ENCODE results near the gene PAPLN. TPM values are rescaled to one million over a fixed set of nuclear protein-coding genes. Genes with fewer than 3 reads are reported as not detected.

Gene PAPLN
- total RNA-seq, 1 donor from 2014 or later, result 1.2 TPM

DNA sequence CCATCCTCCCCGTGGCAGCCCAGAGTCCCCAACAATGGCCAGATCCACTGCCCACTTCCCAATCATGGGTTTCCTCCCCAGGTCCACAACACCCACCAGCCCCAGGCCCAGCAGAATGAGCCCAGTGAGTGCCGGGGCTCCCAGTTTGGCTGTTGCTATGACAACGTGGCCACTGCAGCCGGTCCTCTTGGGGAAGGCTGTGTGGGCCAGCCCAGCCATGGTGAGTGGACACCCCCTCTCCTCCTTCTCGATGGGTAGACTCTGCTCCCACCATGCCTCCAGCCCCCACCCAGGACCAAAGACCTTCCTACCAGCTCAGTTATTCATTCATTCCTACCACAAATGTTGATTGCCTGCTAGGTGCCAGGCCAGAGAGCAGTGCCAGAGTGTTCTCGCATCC lies 23.8 kb downstream of the PAPLN start:
- no peak for DNase-seq (ENCODE audit: low read depth, low spot score)

- no peak for DNase-seq (ENCODE audit: low read depth, low spot score)
Observed at GRCh38 chr14:73261520-73262426, 24.5 kb downstream of the PAPLN start.

DNA sequence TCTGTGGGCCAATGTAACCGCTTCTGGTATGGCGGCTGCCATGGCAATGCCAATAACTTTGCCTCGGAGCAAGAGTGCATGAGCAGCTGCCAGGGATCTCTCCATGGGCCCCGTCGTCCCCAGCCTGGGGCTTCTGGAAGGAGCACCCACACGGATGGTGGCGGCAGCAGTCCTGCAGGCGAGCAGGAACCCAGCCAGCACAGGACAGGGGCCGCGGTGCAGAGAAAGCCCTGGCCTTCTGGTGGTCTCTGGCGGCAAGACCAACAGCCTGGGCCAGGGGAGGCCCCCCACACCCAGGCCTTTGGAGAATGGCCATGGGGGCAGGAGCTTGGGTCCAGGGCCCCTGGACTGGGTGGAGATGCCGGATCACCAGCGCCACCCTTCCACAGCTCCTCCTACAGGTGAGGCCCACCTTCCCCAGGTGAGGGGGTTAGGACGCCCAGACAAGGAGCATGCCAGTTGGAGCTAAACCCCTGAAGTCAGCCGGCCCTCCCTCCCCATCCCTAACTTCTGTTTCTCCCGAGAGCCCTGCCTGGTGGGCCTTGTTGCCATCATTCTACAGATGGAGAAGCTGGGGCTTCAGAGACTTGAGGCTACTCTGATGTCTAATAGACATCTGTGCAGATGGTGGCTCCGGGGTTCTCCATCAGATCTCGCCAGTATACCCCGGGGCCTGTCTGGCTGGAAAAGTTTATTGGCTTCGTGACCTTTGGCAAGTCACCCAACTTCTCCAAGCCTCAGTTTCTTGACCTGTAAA lies 25.3 kb downstream of the PAPLN start:
- no peak for DNase-seq (ENCODE audit: low read depth, low spot score)

- no peak for DNase-seq (ENCODE audit: low read depth, low spot score)
Observed at GRCh38 chr14:73263606-73264005, 26.3 kb downstream of the PAPLN start.

DNA sequence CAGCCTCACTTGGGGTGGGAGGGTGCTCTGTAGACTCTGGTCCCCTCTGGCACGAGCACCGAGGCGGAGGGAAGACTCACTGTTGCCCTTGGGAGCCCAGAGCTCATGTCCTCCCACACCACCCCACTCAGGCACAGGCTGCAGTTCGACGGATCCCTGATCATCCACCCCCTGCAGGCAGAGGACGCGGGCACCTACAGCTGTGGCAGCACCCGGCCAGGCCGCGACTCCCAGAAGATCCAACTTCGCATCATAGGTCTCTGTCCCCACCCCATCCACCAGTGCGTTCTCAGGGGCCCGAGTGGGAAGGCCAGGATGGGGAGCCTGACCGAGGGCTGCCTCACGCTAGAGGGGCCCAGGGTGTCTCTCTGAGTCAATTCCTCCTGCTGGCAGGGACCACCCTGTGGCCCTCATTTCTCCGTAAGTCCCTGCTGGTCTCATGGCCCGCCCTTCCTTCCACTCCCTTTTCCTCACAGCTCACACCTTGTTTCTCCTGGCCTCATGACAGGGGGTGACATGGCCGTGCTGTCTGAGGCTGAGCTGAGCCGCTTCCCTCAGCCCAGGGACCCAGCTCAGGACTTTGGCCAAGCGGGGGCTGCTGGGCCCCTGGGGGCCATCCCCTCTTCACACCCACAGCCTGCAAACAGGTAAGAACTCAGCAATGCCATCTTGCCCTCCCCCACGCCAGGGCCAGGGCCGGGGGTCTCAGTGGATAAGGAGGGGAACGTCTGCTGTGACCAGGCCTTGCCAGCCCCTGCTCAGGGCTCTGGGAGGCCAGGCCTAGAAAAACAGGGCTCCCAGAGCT lies 27.0 kb downstream of the PAPLN start:
- DNase-seq (ENCODE audit: low read depth, low spot score), result no peak

DNA sequence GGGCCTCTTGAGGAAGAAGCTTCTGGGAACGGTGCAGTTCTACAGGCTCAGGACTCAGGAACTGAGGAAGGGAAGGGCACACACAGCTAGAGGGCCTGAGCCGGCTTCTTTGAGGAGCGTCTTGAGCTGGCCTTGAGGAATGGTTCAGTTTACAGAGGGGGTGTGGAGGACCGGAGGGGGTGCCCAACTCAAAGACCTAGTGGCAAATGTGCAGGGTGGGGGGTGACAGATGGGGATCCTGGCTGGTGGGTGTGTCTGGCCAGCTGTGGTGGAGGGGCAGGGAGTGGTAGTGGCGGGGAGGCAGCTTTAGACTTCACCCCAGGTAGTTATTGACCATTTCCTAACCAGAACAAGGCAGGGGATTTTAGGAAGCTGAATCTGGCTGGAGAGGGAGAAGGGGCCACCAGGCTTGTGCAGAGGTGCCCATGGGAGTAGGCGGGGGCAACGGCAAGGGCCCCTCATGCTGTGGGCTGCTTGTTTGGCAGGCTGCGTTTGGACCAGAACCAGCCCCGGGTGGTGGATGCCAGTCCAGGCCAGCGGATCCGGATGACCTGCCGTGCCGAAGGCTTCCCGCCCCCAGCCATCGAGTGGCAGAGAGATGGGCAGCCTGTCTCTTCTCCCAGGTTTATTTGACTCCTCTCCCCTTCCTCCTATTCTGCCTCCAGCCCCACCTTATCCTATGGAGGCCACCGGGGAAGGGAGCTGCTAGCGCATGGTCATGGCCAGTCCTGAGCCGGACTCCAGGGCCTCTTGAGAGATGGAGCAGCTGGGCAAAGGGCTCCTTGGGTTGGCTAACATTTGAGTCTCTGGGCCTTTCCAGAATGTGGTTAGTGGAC lies 27.8 kb downstream of the PAPLN start:
- DNase-seq (ENCODE audit: low read depth, low spot score), result no peak

GRCh38 chr14:73265721-73266046 lies 28.4 kb downstream of the PAPLN start:
- DNase-seq (ENCODE audit: low read depth, low spot score), result no peak

DNA sequence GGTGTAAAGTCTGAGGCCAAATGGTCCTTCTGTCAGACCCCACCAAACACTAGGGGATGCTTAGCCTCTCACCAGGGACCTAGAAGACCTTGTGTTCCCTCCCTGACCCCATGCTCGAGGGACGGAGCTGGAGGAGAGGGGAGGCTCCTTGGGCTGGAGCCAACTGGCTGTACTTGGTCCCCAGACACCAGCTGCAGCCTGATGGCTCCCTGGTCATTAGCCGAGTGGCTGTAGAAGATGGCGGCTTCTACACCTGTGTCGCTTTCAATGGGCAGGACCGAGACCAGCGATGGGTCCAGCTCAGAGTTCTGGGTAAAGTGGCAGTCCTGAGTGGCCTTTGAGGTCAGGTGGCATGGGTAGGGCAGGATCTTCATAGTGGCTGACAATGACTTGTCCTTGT lies 29.0 kb downstream of the PAPLN start:
- DNase-seq (ENCODE audit: low read depth, low spot score), result no peak

DNA sequence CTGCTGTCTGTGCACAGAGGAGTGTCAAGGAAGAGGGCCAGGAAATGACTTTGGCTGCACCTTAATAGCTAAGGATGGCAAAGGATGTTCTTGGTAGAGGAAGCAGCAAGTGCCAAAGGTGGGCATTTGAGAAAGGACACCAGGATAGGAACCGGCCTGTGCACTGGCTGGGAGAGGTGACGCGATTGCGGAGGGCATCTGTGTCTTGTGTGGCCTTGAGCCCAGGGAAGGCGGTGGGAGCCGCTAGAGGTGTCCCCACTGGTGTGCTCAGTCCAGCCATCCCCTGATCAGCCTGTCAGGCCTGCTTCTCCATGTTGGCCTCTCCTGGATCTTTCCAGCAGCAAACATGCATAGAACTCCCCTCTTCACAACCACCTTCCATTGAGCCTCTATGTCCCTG lies 30.2 kb downstream of the PAPLN start:
- DNase-seq (ENCODE audit: low read depth, low spot score), result no peak

- DNase-seq (ENCODE audit: low read depth, low spot score), result no peak
Observed at GRCh38 chr14:73269729-73270531, 32.6 kb downstream of the PAPLN start.

DNA sequence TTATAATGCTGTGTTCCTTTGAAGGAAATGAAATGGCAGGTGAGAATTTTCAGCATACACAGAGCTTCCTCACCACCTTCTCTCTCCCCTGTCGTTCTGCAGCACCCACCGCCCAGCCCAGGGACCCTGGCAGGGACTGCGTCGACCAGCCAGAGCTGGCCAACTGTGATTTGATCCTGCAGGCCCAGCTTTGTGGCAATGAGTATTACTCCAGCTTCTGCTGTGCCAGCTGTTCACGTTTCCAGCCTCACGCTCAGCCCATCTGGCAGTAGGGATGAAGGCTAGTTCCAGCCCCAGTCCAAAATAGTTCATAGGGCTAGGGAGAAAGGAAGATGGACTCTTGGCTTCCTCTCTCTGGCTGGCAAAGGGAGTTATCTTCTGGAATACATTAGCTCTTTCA lies 35.1 kb downstream of the PAPLN start:
- DNase-seq (ENCODE audit: low read depth, low spot score), result no peak

- no peak for DNase-seq (ENCODE audit: low read depth, low spot score)
Observed at GRCh38 chr14:73273799-73274198, 36.5 kb downstream of the PAPLN start.

DNA sequence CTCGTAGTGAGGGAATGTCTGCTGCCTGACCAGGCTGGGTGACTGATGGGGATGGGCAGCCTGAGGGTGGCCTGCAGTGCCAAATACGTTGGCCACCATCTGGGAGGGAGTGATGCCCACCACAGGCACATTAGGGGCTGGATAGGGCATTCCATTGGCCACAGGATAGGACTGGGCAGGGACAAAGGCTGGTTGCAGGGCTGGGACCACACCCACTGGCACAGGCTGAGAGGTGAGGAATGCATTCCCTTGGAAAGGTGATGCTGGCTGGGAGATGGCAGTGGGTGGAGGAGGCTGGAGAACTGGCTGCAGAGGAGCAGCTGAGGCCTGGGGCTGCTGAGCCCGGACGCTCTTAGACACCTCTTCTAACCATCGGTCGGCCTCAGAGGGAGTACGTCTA lies 39.5 kb downstream of the PAPLN start:
- no peak for DNase-seq (ENCODE audit: low read depth, low spot score)

DNA sequence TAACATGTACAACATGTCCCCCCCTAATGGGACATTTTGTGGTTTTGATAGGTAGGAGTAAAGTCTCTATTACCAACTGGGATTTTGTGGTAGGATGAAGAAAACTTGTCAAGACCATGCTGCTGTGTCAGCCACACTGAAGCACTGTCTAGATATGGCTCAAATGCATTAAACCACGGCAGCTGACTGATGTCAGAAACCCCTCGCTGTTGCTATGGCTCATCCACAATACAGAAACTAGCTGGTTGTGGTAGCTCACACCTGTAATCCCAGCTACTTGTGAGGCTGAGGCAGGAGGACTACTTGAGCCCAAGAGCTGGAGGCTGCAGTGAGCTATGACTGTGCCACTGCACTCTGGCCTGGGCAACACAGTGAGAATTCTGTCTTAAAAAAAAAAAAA lies 40.1 kb downstream of the PAPLN start:
- DNase-seq (ENCODE audit: low read depth, low spot score), result no peak

GRCh38 chr14:73280903-73281302 lies 43.6 kb downstream of the PAPLN start:
- DNase-seq (ENCODE audit: low read depth, low spot score), result no peak

GRCh38 chr14:73283608-73284379 lies 46.5 kb downstream of the PAPLN start:
- DNase-seq (ENCODE audit: low read depth, low spot score), result no peak

DNA sequence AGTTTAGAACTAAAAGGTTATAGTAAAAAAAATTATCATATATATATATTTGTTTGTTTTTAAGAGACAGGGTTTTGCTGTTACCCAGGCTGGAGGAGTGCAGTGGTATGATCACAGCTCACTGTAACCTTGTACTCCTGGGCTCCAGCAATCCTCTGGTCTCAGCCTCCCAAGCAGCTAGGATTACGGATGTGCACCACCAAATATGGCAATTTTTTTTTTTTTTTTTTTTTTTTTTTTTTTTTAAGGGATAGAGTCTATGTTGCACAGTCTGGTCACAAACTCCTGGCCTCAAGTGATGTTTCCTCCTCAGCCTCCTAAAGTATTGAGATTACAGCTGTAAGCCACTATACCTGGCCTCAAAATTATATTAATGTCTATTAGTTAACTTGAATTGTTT lies 48.7 kb downstream of the PAPLN start:
- DNase-seq (ENCODE audit: low read depth, low spot score), result no peak

- DNase-seq (ENCODE audit: low read depth, low spot score), result no peak
Observed at GRCh38 chr14:73286598-73286997, 49.3 kb downstream of the PAPLN start.

GRCh38 chr14:73287071-73287470 lies 49.8 kb downstream of the PAPLN start:
- no peak for DNase-seq (ENCODE audit: low read depth, low spot score)

- DNase-seq (ENCODE audit: low read depth, low spot score), result no peak
Observed at GRCh38 chr14:73289308-73289707, 52.0 kb downstream of the PAPLN start.
